Subcutaneous adipose tissue (tissue), 4 donors: ENCODE data around the gene KIAA2012. TPM values are rescaled to one million over a fixed set of nuclear protein-coding genes. Genes with fewer than 3 reads are reported as not detected.

Source experiments
- total RNA-seq, 4 donors: library from RNA; depleted of rRNA; stranded (reverse); fragments of >200 nt; gene quantifications; one replicate each; pipeline ENCODE4 v1.1.0, GENCODE V29; 2016
- TF ChIP-seq, protein P1 (sequence below): fragments of 450-650 bp; IDR thresholded peaks from one replicate; pipeline ENCODE4 v1.5.1; 2016; ENCODE audit warnings: low read depth, mild to moderate bottlenecking, control low read depth, antibody characterized with exemption, moderate library complexity

KIAA2012 gene
- total RNA-seq, 4 donors from 2014 or later = not detected

GRCh38 chr2:202196727-202197126 is 123.7 kb downstream of the KIAA2012 start:
- TF ChIP-seq, protein P1, sequence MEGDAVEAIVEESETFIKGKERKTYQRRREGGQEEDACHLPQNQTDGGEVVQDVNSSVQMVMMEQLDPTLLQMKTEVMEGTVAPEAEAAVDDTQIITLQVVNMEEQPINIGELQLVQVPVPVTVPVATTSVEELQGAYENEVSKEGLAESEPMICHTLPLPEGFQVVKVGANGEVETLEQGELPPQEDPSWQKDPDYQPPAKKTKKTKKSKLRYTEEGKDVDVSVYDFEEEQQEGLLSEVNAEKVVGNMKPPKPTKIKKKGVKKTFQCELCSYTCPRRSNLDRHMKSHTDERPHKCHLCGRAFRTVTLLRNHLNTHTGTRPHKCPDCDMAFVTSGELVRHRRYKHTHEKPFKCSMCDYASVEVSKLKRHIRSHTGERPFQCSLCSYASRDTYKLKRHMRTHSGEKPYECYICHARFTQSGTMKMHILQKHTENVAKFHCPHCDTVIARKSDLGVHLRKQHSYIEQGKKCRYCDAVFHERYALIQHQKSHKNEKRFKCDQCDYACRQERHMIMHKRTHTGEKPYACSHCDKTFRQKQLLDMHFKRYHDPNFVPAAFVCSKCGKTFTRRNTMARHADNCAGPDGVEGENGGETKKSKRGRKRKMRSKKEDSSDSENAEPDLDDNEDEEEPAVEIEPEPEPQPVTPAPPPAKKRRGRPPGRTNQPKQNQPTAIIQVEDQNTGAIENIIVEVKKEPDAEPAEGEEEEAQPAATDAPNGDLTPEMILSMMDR = no peak

GRCh38 chr2:202201220-202202160 is 128.4 kb downstream of the KIAA2012 start:
- TF ChIP-seq, protein P1 = no peak

DNA sequence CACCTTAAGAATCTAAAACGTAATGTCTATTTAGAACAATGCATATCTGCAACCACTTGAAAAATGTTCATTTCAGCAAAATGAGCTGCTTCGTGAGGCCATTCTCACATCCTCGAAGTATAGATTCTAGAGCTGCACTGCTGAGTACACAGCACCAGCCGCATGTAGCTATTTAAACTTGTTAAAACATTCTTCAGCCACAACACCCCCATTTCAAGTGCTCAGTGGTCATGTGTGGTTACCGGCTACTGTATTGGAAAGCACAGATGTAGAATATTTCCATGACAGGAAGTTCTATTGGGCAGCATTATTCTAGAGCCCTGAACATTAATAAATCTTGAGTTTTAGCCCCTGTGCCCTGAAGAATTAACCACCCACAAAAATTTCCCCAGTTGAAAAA is 130.3 kb downstream of the KIAA2012 start:
- TF ChIP-seq, protein P1 = no peak

- TF ChIP-seq, protein P1 = no peak
Observed at GRCh38 chr2:202204855-202205254, 131.8 kb downstream of the KIAA2012 start.

DNA sequence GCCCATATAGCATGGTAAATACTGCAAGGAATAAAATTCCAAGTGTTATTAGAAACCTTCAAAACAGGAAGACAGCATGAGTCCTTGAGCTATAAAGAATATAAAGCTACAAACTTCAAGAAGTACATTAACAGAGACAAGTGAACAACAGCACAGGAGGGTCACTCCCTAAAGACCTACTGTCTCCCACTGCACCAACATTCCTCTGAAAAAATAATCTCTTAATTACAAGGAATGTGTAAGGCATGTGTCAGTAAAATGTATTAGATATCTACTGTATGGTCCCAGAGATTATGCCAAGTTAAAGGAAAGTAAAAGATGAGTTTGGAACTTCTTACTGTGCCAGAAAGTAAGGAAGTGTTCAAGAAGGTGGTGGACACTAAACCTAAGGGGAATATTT is 135.5 kb downstream of the KIAA2012 start:
- TF ChIP-seq, protein P1 = no peak

- TF ChIP-seq, protein P1 = no peak
Observed at GRCh38 chr2:202215179-202215578, 142.1 kb downstream of the KIAA2012 start.

GRCh38 chr2:202221873-202222272 is 148.8 kb downstream of the KIAA2012 start:
- TF ChIP-seq, protein P1 = no peak
